Measurements from ENCODE around the gene LRIG1.

LRIG1 gene

DNA sequence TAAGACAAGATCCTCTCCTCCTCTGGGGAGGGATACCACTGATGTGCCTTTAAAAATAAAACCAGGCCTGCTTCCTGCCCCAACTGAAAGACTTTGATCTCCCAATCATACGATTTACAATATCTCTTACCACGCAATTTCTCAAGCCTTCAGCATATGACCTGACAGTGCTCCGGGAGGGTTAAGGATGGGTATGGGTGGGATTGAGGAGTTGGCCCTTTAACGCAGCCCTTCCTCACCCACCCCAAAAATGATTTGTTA, 67.4 kb downstream of the LRIG1 start:
- ATAC-seq = no peak
- no peak for TF ChIP-seq ZNF565 (CRISPR knock-in tag; conservative IDR thresholded peaks at IDR 0.05; ENCODE audit: low read depth)
- TF ChIP-seq, protein P1, sequence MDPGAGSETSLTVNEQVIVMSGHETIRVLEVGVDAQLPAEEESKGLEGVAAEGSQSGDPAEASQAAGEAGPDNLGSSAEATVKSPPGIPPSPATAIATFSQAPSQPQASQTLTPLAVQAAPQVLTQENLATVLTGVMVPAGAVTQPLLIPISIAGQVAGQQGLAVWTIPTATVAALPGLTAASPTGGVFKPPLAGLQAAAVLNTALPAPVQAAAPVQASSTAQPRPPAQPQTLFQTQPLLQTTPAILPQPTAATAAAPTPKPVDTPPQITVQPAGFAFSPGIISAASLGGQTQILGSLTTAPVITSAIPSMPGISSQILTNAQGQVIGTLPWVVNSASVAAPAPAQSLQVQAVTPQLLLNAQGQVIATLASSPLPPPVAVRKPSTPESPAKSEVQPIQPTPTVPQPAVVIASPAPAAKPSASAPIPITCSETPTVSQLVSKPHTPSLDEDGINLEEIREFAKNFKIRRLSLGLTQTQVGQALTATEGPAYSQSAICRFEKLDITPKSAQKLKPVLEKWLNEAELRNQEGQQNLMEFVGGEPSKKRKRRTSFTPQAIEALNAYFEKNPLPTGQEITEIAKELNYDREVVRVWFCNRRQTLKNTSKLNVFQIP (CRISPR knock-in tag; IDR thresholded peaks at IDR 0.05; ENCODE audit: borderline replicate concordance, low read depth) = no peak
- no peak for TF ChIP-seq ISL1 (CRISPR knock-in tag; IDR thresholded peaks at IDR 0.05)
- no peak for TF ChIP-seq ESRRG (CRISPR knock-in tag; IDR thresholded peaks at IDR 0.05)
- TF ChIP-seq, protein P2, sequence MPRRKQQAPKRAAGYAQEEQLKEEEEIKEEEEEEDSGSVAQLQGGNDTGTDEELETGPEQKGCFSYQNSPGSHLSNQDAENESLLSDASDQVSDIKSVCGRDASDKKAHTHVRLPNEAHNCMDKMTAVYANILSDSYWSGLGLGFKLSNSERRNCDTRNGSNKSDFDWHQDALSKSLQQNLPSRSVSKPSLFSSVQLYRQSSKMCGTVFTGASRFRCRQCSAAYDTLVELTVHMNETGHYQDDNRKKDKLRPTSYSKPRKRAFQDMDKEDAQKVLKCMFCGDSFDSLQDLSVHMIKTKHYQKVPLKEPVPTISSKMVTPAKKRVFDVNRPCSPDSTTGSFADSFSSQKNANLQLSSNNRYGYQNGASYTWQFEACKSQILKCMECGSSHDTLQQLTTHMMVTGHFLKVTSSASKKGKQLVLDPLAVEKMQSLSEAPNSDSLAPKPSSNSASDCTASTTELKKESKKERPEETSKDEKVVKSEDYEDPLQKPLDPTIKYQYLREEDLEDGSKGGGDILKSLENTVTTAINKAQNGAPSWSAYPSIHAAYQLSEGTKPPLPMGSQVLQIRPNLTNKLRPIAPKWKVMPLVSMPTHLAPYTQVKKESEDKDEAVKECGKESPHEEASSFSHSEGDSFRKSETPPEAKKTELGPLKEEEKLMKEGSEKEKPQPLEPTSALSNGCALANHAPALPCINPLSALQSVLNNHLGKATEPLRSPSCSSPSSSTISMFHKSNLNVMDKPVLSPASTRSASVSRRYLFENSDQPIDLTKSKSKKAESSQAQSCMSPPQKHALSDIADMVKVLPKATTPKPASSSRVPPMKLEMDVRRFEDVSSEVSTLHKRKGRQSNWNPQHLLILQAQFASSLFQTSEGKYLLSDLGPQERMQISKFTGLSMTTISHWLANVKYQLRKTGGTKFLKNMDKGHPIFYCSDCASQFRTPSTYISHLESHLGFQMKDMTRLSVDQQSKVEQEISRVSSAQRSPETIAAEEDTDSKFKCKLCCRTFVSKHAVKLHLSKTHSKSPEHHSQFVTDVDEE (CRISPR knock-in tag; IDR thresholded peaks at IDR 0.05) = no peak
- no peak for TF ChIP-seq ARNTL (CRISPR knock-in tag; IDR thresholded peaks at IDR 0.05; ENCODE audit: borderline replicate concordance, low read depth)
- no peak for TF ChIP-seq CSDC2 (CRISPR knock-in tag; IDR thresholded peaks at IDR 0.05)
- no peak for TF ChIP-seq ZFP3 (CRISPR knock-in tag; IDR thresholded peaks at IDR 0.05)
- no peak for TF ChIP-seq ZNF8 (CRISPR knock-in tag; IDR thresholded peaks at IDR 0.05)
- no peak for TF ChIP-seq ZNF70 (CRISPR knock-in tag; IDR thresholded peaks at IDR 0.05)
- no peak for TF ChIP-seq TOX (CRISPR knock-in tag; IDR thresholded peaks at IDR 0.05; ENCODE audit: borderline replicate concordance)
- no peak for TF ChIP-seq OSR1 (CRISPR knock-in tag; IDR thresholded peaks at IDR 0.05)
- TF ChIP-seq RARB (CRISPR knock-in tag; IDR thresholded peaks at IDR 0.05) = no peak
- TF ChIP-seq, protein P3, sequence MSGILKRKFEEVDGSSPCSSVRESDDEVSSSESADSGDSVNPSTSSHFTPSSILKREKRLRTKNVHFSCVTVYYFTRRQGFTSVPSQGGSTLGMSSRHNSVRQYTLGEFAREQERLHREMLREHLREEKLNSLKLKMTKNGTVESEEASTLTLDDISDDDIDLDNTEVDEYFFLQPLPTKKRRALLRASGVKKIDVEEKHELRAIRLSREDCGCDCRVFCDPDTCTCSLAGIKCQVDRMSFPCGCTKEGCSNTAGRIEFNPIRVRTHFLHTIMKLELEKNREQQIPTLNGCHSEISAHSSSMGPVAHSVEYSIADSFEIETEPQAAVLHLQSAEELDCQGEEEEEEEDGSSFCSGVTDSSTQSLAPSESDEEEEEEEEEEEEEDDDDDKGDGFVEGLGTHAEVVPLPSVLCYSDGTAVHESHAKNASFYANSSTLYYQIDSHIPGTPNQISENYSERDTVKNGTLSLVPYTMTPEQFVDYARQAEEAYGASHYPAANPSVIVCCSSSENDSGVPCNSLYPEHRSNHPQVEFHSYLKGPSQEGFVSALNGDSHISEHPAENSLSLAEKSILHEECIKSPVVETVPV (CRISPR knock-in tag; IDR thresholded peaks at IDR 0.05) = no peak

DNA sequence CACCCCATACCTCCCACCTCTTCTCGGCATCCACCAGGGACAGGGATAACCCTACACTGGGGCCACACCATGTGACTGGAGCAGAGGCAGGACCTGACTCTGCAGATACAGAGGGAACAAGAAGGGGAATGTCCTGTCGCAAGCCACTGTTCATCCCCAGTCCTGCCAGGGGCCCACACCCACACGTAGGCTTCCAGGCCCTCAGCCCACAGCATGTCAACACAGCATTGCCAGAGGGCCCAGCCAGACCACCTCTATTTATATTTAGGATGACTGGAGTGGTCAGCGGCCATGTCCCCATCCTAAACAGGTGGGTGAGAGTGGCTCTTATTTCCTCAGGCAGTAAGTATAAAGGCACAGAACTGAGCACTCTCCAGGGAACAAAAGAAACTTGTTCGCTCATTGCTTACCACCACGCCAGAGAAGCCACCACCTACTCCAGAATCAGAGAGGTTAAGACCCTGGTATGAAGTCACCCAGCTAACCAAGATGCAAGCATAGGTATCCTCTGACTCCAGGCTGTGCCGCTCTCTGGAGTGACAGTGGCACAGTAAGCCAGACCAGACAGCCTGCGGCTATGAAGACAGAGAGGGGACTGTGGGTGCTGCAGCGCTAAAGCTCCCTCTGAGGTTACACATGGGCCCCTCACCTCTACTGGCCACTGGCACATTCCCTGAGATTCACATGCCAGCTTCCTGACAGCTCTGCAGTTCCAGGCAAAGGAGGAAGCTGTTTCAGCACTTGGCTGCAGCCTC, 67.9 kb downstream of the LRIG1 start:
- ATAC-seq = no peak
- TF ChIP-seq ZFP3 (CRISPR knock-in tag; IDR thresholded peaks at IDR 0.05) = no peak
- no peak for TF ChIP-seq TCF4 (CRISPR knock-in tag; IDR thresholded peaks at IDR 0.05; ENCODE audit: borderline replicate concordance)
- TF ChIP-seq ZNF8 (CRISPR knock-in tag; IDR thresholded peaks at IDR 0.05) = no peak
- no peak for TF ChIP-seq RARB (CRISPR knock-in tag; IDR thresholded peaks at IDR 0.05)
- no peak for TF ChIP-seq ARNTL (CRISPR knock-in tag; IDR thresholded peaks at IDR 0.05; ENCODE audit: borderline replicate concordance, low read depth)
- TF ChIP-seq ZNF70 (CRISPR knock-in tag; IDR thresholded peaks at IDR 0.05) = no peak
- TF ChIP-seq, protein P4, sequence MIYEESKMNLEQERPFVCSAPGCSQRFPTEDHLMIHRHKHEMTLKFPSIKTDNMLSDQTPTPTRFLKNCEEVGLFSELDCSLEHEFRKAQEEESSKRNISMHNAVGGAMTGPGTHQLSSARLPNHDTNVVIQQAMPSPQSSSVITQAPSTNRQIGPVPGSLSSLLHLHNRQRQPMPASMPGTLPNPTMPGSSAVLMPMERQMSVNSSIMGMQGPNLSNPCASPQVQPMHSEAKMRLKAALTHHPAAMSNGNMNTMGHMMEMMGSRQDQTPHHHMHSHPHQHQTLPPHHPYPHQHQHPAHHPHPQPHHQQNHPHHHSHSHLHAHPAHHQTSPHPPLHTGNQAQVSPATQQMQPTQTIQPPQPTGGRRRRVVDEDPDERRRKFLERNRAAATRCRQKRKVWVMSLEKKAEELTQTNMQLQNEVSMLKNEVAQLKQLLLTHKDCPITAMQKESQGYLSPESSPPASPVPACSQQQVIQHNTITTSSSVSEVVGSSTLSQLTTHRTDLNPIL (CRISPR knock-in tag; IDR thresholded peaks at IDR 0.05; ENCODE audit: low read depth) = no peak
- TF ChIP-seq ZC3H10 (CRISPR knock-in tag; IDR thresholded peaks at IDR 0.05) = no peak
- TF ChIP-seq, protein P5, sequence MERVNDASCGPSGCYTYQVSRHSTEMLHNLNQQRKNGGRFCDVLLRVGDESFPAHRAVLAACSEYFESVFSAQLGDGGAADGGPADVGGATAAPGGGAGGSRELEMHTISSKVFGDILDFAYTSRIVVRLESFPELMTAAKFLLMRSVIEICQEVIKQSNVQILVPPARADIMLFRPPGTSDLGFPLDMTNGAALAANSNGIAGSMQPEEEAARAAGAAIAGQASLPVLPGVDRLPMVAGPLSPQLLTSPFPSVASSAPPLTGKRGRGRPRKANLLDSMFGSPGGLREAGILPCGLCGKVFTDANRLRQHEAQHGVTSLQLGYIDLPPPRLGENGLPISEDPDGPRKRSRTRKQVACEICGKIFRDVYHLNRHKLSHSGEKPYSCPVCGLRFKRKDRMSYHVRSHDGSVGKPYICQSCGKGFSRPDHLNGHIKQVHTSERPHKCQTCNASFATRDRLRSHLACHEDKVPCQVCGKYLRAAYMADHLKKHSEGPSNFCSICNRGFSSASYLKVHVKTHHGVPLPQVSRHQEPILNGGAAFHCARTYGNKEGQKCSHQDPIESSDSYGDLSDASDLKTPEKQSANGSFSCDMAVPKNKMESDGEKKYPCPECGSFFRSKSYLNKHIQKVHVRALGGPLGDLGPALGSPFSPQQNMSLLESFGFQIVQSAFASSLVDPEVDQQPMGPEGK (CRISPR knock-in tag; IDR thresholded peaks at IDR 0.05; ENCODE audit: borderline replicate concordance) = no peak
- TF ChIP-seq SNAI2 (CRISPR knock-in tag; IDR thresholded peaks at IDR 0.05) = no peak

DNA sequence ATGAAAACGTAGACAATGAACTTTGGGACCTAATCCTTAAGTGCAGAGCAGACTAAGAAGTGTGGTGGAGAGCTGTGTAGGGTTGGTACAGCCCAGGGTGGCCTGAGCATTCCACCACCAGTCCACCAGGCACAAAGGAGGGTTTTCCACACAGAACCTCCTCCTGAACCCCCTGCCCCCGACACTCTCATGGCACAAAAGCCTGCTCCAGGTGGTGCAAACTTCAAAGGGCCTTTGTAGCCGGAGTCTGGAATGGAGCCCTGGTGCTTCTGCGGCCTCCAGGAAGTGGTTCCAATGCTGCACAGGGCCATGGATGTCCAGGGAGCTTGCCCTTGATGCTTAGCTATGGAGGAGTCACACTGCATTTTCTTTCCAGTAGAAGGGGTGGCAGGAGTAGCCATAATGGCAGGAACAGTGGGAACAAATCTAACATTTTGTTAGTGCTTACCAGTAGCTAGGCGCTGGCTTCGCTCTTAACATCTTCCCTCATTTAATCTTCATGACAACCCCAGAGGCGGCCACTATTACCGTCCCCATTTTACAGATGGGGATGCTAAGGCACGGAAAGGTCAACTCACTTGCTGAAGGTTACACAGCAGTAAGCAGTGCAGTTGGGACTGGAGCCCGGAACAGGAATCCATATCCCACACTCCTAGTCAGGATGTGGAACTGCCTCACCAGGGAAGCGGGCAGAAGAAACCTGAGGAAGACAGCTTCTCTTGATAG, 68.6 kb downstream of the LRIG1 start:
- TF ChIP-seq ZNF70 (CRISPR knock-in tag; IDR thresholded peaks at IDR 0.05) (no peak), TCF4 (CRISPR knock-in tag; IDR thresholded peaks at IDR 0.05; ENCODE audit: borderline replicate concordance) (no peak), SNAI2 (CRISPR knock-in tag; IDR thresholded peaks at IDR 0.05) (no peak), ISL1 (CRISPR knock-in tag; IDR thresholded peaks at IDR 0.05) (no peak), CSDC2 (CRISPR knock-in tag; IDR thresholded peaks at IDR 0.05) (no peak), ARNTL (CRISPR knock-in tag; IDR thresholded peaks at IDR 0.05; ENCODE audit: borderline replicate concordance, low read depth) (no peak), TOX (CRISPR knock-in tag; IDR thresholded peaks at IDR 0.05; ENCODE audit: borderline replicate concordance) (no peak)
- no peak for ATAC-seq
